SK-N-SH (cell line): ENCODE measurements around the gene CDH3. TPM values are rescaled to one million over a fixed set of nuclear protein-coding genes. Genes with fewer than 3 reads are reported as not detected.

Experiments
- CTCF ChIA-PET: fragments of 300-600, 350-600 bp; formaldehyde crosslinking; extraction: SDS; loops from one replicate; lab custom pipeline; 2021; lab: Yijun Ruan, JAX
- POLR2A ChIA-PET: fragments of 350-600 bp; sonication (Branson Sonifier 250); formaldehyde crosslinking; extraction: SDS; loops from one replicate; lab custom pipeline; 2020; ENCODE audit warnings: antibody characterized with exemption, inconsistent platforms; lab: Yijun Ruan, JAX
- DNase-seq: peaks from one replicate; pipeline ENCODE4 v3.0.0; 2012
- H2AFZ ChIP-seq: fragments of 200-600 bp; sonication (generic); 2 replicates; pipeline ENCODE4 v1.8.1; 2016; ENCODE audit warnings: antibody characterized with exemption, mild to moderate bottlenecking, low read depth
- H3F3A ChIP-seq: fragments of 200-600 bp; sonication (generic); replicated peaks from 2 replicates; pipeline ENCODE3; 2016; ENCODE audit warnings: antibody characterized with exemption, mild to moderate bottlenecking; ENCODE audit not compliant: insufficient read depth
- H3K27ac ChIP-seq, 2 experiments: fragments of 200-500 bp in 1 of 2; fragments of 200-600 bp in 1 of 2; sonication (Bioruptor generic) in 1 of 2; sonication (generic), shearing (Covaris generic) in 1 of 2; 2 replicates each; pipeline versions ENCODE4 v1.5.1 to v1.6.1; 2014 to 2016; ENCODE audit warnings: low read depth in 2 of 2, inconsistent platforms in 1 of 2, low read length in 1 of 2, mild to moderate bottlenecking in 1 of 2, mixed read lengths in 1 of 2
- H3K27me3 ChIP-seq: fragments of 200-600 bp; sonication (generic), shearing (Covaris generic); 2 replicates; pipeline ENCODE4 v1.6.1; 2016; ENCODE audit warnings: mixed run types; ENCODE audit not compliant: insufficient read depth
- H3K36me3 ChIP-seq, 2 experiments: fragments of 200-500 bp in 1 of 2; fragments of 200-600 bp in 1 of 2; sonication (Bioruptor generic) in 1 of 2; sonication (generic) in 1 of 2; replicated peaks in 1 of 2; 2 replicates each; pipeline versions ENCODE3 to v1.5.1; 2014 to 2016; ENCODE audit warnings: low read length in 1 of 2, mild to moderate bottlenecking in 1 of 2; ENCODE audit not compliant: insufficient read depth in 2 of 2, control insufficient read depth in 1 of 2
- H3K4me1 ChIP-seq, 2 experiments: fragments of 200-500 bp in 1 of 2; fragments of 200-600 bp in 1 of 2; sonication (Bioruptor generic) in 1 of 2; sonication (generic), shearing (Covaris generic) in 1 of 2; 2 replicates each; pipeline versions ENCODE4 v1.5.1 to v1.6.1; 2014 to 2016; ENCODE audit warnings: low read depth in 1 of 2, low read length in 1 of 2, mixed run types in 1 of 2; ENCODE audit not compliant: insufficient read depth in 2 of 2, control insufficient read depth in 1 of 2
- H3K4me2 ChIP-seq: fragments of 200-600 bp; sonication (generic), shearing (Covaris generic); 2 replicates; pipeline ENCODE4 v1.6.1; 2017; ENCODE audit warnings: mixed run types
- H3K4me3 ChIP-seq, 2 experiments: fragments of 200-500 bp in 1 of 2; fragments of 200-600 bp in 1 of 2; sonication (Bioruptor generic) in 1 of 2; sonication (generic), shearing (Covaris generic) in 1 of 2; 2 replicates each; pipeline versions ENCODE4 v1.5.1 to v1.8.1; 2014 to 2016; ENCODE audit warnings: low read depth in 2 of 2, inconsistent platforms in 1 of 2, low read length in 1 of 2, mild to moderate bottlenecking in 1 of 2, mixed read lengths in 1 of 2, moderate library complexity in 1 of 2
- H3K79me2 ChIP-seq: fragments of 200-600 bp; sonication (generic); 2 replicates; pipeline ENCODE4 v1.8.1; 2017; ENCODE audit warnings: mild to moderate bottlenecking; ENCODE audit not compliant: insufficient read depth
- H3K9ac ChIP-seq: fragments of 200-600 bp; sonication (generic); 2 replicates; pipeline ENCODE4 v1.6.1; 2017; ENCODE audit warnings: mixed run types
- H3K9me2 ChIP-seq: fragments of 200-600 bp; sonication (generic); 2 replicates; pipeline ENCODE4 v1.6.1; 2017; ENCODE audit warnings: mixed run types
- H3K9me3 ChIP-seq: fragments of 200-600 bp; sonication (generic); 2 replicates; pipeline ENCODE4 v1.6.1; 2017; ENCODE audit warnings: mixed run types, mild to moderate bottlenecking, moderate library complexity
- H4K20me1 ChIP-seq: fragments of 200-600 bp; sonication (generic); 2 replicates; pipeline ENCODE4 v1.6.1; 2017; ENCODE audit warnings: mild to moderate bottlenecking, mixed run types; ENCODE audit not compliant: insufficient read depth
- CHD2 ChIP-seq: fragments of 150-350 bp; IDR thresholded peaks from 2 replicates; pipeline ENCODE4 v1.6.1; 2018; ENCODE audit warnings: low read length; ENCODE audit not compliant: partially characterized antibody
- FOXM1 ChIP-seq: IDR thresholded peaks from 2 replicates; pipeline ENCODE4 v1.4.0; 2012; ENCODE audit warnings: low read depth, mild to moderate bottlenecking
- GATA2 ChIP-seq: sonication (generic); formaldehyde crosslinking; IDR thresholded peaks from 2 replicates; pipeline ENCODE4 v1.5.0; 2020; ENCODE audit warnings: mild to moderate bottlenecking, missing genetic modification reagents
- JUND ChIP-seq: IDR thresholded peaks from 2 replicates; pipeline ENCODE4 v1.4.0; 2012
- MEF2A ChIP-seq: IDR thresholded peaks from 2 replicates; pipeline ENCODE4 v1.4.0; 2012; ENCODE audit warnings: low read depth, borderline replicate concordance
- SIN3A ChIP-seq: IDR thresholded peaks from 2 replicates; pipeline ENCODE4 v1.6.1; 2012; ENCODE audit warnings: low read depth, mild to moderate bottlenecking, low read length, moderate library complexity, borderline replicate concordance
- TCF12 ChIP-seq: IDR thresholded peaks from 2 replicates; pipeline ENCODE4 v1.4.0; 2012
- TEAD4 ChIP-seq: IDR thresholded peaks from 2 replicates; pipeline ENCODE4 v1.4.0; 2012; ENCODE audit warnings: mild to moderate bottlenecking, borderline replicate concordance; ENCODE audit not compliant: insufficient read depth
- WGBS: methylation state at CpG from one replicate; pipeline ENCODE4 v1.1.6; 2017; ENCODE audit warnings: low lambda C conversion rate; 5-methylcytosine and 5-hydroxymethylcytosine counted together
- polyA plus RNA-seq, 3 experiments: library from polyadenylated mRNA; depleted of rRNA; stranded (reverse); fragments of >200 nt; gene quantifications; 2 replicates each; pipeline ENCODE4 v1.2.3, GENCODE V29; 2012
- TF ChIP-seq, protein P1 (sequence below): fragments of 200-600 bp; sonication (generic); IDR thresholded peaks from 2 replicates; pipeline ENCODE4 v1.6.1; 2017; ENCODE audit warnings: antibody characterized with exemption, mild to moderate bottlenecking, moderate library complexity
- TF ChIP-seq, protein P2 (sequence below): IDR thresholded peaks from 2 replicates; pipeline ENCODE4 v1.4.0; 2012; ENCODE audit warnings: low read depth, borderline replicate concordance
- TF ChIP-seq, protein P3 (sequence below): fragments of 150-350 bp; IDR thresholded peaks from 2 replicates; pipeline ENCODE4 v1.6.1; 2017; ENCODE audit warnings: antibody characterized with exemption, low read length, low read depth, borderline replicate concordance
- TF ChIP-seq, protein P4 (sequence below): IDR thresholded peaks from 2 replicates; pipeline ENCODE4 v1.4.0; 2012; ENCODE audit warnings: low read depth, borderline replicate concordance
- TF ChIP-seq, protein P5 (sequence below): fragments of 150-350 bp; IDR thresholded peaks from 2 replicates; pipeline ENCODE4 v1.6.1; 2016; ENCODE audit warnings: mild to moderate bottlenecking, low read depth, low read length

Gene CDH3
- polyA plus RNA-seq, 1 of the 3 experiments (the other 2 are of a cell fraction): not detected

DNA sequence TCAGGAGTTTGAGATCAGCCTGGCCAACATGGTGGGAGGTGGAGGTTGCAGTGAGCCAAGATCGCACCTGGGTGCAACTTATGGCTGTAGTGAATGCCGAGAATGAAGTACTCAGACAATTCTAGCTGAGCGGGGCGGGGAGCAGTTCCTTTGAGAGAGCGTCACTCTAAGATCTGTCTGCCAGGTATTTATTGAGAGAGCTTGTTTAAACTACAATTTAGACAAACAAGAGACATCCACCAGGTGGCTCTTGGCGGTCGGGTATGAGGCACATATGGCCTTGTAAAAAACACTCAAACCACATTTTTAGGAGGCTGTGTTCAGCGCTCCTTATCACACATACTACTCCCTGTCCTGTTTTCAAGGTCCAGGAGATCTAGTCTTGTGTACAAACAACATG, 51.4 kb downstream of the CDH3 start:
- H3K4me3 ChIP-seq: no peak overlapping the region
- H3K9me3 ChIP-seq: no peaks in the 10 kb centered on the region
- H3K27ac ChIP-seq: no peak overlapping the region
- TF ChIP-seq CHD2 (no peak), MEF2A (no peak), JUND (no peak), TEAD4 (no peak), FOXM1 (no peak), TCF12 (no peak), GATA2 (CRISPR knock-in tag) (no peak), SIN3A (no peak)
- TF ChIP-seq, protein P1, sequence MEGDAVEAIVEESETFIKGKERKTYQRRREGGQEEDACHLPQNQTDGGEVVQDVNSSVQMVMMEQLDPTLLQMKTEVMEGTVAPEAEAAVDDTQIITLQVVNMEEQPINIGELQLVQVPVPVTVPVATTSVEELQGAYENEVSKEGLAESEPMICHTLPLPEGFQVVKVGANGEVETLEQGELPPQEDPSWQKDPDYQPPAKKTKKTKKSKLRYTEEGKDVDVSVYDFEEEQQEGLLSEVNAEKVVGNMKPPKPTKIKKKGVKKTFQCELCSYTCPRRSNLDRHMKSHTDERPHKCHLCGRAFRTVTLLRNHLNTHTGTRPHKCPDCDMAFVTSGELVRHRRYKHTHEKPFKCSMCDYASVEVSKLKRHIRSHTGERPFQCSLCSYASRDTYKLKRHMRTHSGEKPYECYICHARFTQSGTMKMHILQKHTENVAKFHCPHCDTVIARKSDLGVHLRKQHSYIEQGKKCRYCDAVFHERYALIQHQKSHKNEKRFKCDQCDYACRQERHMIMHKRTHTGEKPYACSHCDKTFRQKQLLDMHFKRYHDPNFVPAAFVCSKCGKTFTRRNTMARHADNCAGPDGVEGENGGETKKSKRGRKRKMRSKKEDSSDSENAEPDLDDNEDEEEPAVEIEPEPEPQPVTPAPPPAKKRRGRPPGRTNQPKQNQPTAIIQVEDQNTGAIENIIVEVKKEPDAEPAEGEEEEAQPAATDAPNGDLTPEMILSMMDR: no peak
- TF ChIP-seq, protein P2, sequence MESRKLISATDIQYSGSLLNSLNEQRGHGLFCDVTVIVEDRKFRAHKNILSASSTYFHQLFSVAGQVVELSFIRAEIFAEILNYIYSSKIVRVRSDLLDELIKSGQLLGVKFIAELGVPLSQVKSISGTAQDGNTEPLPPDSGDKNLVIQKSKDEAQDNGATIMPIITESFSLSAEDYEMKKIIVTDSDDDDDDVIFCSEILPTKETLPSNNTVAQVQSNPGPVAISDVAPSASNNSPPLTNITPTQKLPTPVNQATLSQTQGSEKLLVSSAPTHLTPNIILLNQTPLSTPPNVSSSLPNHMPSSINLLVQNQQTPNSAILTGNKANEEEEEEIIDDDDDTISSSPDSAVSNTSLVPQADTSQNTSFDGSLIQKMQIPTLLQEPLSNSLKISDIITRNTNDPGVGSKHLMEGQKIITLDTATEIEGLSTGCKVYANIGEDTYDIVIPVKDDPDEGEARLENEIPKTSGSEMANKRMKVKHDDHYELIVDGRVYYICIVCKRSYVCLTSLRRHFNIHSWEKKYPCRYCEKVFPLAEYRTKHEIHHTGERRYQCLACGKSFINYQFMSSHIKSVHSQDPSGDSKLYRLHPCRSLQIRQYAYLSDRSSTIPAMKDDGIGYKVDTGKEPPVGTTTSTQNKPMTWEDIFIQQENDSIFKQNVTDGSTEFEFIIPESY: no peak
- TF ChIP-seq, protein P3, sequence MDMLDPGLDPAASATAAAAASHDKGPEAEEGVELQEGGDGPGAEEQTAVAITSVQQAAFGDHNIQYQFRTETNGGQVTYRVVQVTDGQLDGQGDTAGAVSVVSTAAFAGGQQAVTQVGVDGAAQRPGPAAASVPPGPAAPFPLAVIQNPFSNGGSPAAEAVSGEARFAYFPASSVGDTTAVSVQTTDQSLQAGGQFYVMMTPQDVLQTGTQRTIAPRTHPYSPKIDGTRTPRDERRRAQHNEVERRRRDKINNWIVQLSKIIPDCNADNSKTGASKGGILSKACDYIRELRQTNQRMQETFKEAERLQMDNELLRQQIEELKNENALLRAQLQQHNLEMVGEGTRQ: no peak
- TF ChIP-seq, protein P4, sequence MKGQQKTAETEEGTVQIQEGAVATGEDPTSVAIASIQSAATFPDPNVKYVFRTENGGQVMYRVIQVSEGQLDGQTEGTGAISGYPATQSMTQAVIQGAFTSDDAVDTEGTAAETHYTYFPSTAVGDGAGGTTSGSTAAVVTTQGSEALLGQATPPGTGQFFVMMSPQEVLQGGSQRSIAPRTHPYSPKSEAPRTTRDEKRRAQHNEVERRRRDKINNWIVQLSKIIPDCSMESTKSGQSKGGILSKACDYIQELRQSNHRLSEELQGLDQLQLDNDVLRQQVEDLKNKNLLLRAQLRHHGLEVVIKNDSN: no peak
- TF ChIP-seq, protein P5, sequence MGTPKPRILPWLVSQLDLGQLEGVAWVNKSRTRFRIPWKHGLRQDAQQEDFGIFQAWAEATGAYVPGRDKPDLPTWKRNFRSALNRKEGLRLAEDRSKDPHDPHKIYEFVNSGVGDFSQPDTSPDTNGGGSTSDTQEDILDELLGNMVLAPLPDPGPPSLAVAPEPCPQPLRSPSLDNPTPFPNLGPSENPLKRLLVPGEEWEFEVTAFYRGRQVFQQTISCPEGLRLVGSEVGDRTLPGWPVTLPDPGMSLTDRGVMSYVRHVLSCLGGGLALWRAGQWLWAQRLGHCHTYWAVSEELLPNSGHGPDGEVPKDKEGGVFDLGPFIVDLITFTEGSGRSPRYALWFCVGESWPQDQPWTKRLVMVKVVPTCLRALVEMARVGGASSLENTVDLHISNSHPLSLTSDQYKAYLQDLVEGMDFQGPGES: no peak
- no peak for DNase-seq
- no peak overlapping the region for H3K4me2 ChIP-seq
- no peaks in the 10 kb centered on the region for H3K9me2 ChIP-seq
- H4K20me1 ChIP-seq: no peaks in the 10 kb centered on the region
- 69% methylated on average over 8 of the region's 8 CpGs for WGBS
- H3K27me3 ChIP-seq: no peaks in the 10 kb centered on the region
- ChIA-PET POLR2A (no interaction called here), CTCF (no interaction called here)
- no peak overlapping the region for H2AFZ ChIP-seq
- no peaks in the 10 kb centered on the region for H3K4me1 ChIP-seq
- no peaks in the 10 kb centered on the region for H3F3A ChIP-seq
- no peak overlapping the region for H3K9ac ChIP-seq
- H3K79me2 ChIP-seq: no peaks in the 10 kb centered on the region
- H3K36me3 ChIP-seq: no peaks in the 10 kb centered on the region
